MCF 10A (cell line): Measurements from ENCODE around the gene MTUS2. TPM values are rescaled to one million over a fixed set of nuclear protein-coding genes. Genes with fewer than 3 reads are reported as not detected.

Source experiments
- BruUV-seq: library from RNA; stranded (reverse); fragments of 400-500 nt; replicated peaks from 2 replicates; lab custom pipeline; 2021; lab: Mats Ljungman, UMichigan
- CTCF ChIA-PET: fragments of 300-600 bp; sonication (Branson Sonifier 250); formaldehyde crosslinking; extraction: SDS; loops from one replicate; lab custom pipeline; 2021; ENCODE audit warnings: antibody characterized with exemption, inconsistent platforms; lab: Yijun Ruan, JAX
- POLR2A ChIA-PET: fragments of 300-600, 350-650 bp; sonication (Branson Sonifier 250); formaldehyde crosslinking; extraction: SDS; loops from one replicate; lab custom pipeline; 2020; ENCODE audit warnings: antibody characterized with exemption, inconsistent platforms; lab: Yijun Ruan, JAX
- DNase-seq: peaks from one replicate; pipeline ENCODE4 v3.0.0-alpha.2; 2018; ENCODE audit not compliant: unreplicated experiment
- H3K27ac Mint-ChIP-seq: one replicate; pipeline ENCODE4 v1.8.0; 2022; ENCODE audit warnings: mild to moderate bottlenecking, low read depth, mixed read lengths; ENCODE audit not compliant: unreplicated experiment
- H3K27me3 Mint-ChIP-seq: one replicate; pipeline ENCODE4 v1.8.0; 2022; ENCODE audit warnings: mixed read lengths; ENCODE audit not compliant: insufficient read depth, unreplicated experiment
- H3K36me3 Mint-ChIP-seq: one replicate; pipeline ENCODE4 v1.8.0; 2022; ENCODE audit warnings: mild to moderate bottlenecking, moderate library complexity, mixed read lengths; ENCODE audit not compliant: insufficient read depth, unreplicated experiment
- H3K4me1 Mint-ChIP-seq: one replicate; pipeline ENCODE4 v1.8.0; 2022; ENCODE audit warnings: mixed read lengths; ENCODE audit not compliant: insufficient read depth, unreplicated experiment
- H3K4me3 Mint-ChIP-seq: one replicate; pipeline ENCODE4 v1.8.0; 2022; ENCODE audit warnings: mild to moderate bottlenecking, moderate library complexity, mixed read lengths; ENCODE audit not compliant: unreplicated experiment
- H3K9me3 Mint-ChIP-seq: one replicate; pipeline ENCODE4 v1.8.0; 2022; ENCODE audit warnings: mixed read lengths; ENCODE audit not compliant: unreplicated experiment
- intact Hi-C: fragments of 100-400 bp; cut with micrococcal nuclease; formaldehyde crosslinking; loops from 2 replicates; pipeline ENCODE4 v1.14.1; 2022
- total RNA-seq: library from RNA; stranded (reverse); gene quantifications from 2 replicates; pipeline ENCODE4 v1.2.3, GENCODE V29; 2022
- TF ChIP-seq, protein P1 (sequence below): fragments of 200-600 bp; IDR thresholded peaks from one replicate; pipeline ENCODE4 v1.8.0; 2022; ENCODE audit warnings: antibody characterized with exemption, mild to moderate bottlenecking; ENCODE audit not compliant: unreplicated experiment

Gene MTUS2
- total RNA-seq, 1 experiment from 2014 or later = not detected

DNA sequence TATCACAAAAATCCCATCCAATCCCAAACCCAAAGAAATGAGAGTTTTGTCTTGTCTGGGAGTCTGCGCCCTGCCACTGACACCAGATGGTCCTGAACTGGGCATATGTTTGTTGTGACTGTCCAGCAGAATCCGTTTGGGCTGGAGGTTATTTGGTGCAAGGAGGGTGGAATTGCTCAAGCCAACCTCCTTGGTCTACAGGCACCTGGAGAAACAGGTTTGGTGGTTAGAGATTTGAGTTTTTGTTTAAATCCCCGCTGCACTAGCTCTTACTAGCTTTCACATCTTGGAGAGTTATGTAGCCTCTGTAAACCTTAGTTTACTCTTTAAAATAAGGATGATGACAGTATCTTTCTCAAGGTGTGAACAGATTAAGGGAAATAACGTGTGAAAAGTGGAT lies 673.7 kb downstream of the MTUS2 start:
- TF ChIP-seq, protein P1, sequence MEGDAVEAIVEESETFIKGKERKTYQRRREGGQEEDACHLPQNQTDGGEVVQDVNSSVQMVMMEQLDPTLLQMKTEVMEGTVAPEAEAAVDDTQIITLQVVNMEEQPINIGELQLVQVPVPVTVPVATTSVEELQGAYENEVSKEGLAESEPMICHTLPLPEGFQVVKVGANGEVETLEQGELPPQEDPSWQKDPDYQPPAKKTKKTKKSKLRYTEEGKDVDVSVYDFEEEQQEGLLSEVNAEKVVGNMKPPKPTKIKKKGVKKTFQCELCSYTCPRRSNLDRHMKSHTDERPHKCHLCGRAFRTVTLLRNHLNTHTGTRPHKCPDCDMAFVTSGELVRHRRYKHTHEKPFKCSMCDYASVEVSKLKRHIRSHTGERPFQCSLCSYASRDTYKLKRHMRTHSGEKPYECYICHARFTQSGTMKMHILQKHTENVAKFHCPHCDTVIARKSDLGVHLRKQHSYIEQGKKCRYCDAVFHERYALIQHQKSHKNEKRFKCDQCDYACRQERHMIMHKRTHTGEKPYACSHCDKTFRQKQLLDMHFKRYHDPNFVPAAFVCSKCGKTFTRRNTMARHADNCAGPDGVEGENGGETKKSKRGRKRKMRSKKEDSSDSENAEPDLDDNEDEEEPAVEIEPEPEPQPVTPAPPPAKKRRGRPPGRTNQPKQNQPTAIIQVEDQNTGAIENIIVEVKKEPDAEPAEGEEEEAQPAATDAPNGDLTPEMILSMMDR = no peak
- H3K27ac Mint-ChIP-seq = no peak overlapping the region
- CTCF ChIA-PET = interaction anchor here (1.4 kb wide), 1 partner anchor 22 kb away, joined by 4 read pairs; no protein-coding TSS in a partner anchor
- H3K9me3 Mint-ChIP-seq = no peaks in the 10 kb centered on the region
- BruUV-seq = no TSS peak
- peaks cover 9% of the 10 kb centered on the region for H3K4me1 Mint-ChIP-seq
- POLR2A ChIA-PET = no interaction called here
- H3K27me3 Mint-ChIP-seq = peaks cover 15% of the 10 kb centered on the region
- H3K36me3 Mint-ChIP-seq = peaks cover 6% of the 10 kb centered on the region
- H3K4me3 Mint-ChIP-seq = no peak overlapping the region
- no peak for DNase-seq
- intact Hi-C loops = no loop called here

DNA sequence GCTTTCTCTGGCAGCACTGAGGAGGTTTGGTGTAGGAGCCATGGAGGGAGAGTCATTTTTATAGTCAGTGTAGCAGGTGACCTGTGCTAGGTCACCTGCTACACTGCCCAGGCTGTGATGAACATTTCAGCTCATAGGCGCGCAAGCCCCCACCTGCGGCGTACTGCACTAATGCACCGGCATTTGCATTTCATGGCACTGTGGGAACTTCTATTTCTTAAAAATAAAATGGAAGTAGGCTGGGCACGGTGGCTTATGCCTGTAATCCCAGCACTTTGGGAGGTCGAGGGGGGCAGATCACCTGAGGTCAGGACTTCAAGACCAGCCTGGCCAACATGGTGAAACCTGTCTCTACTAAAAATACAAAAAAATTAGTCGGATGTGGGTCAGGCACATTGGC lies 674.4 kb downstream of the MTUS2 start:
- TF ChIP-seq, protein P1 = no peak
- CTCF ChIA-PET = interaction anchor here (0.5 to 1.2 kb wide), 2 partner anchors 15 to 125 kb away, joined by 3 to 6 read pairs; no protein-coding TSS in a partner anchor
- no peak for DNase-seq
- peaks cover 6% of the 10 kb centered on the region for H3K36me3 Mint-ChIP-seq
- H3K27ac Mint-ChIP-seq = no peak overlapping the region
- H3K4me1 Mint-ChIP-seq = peaks cover 9% of the 10 kb centered on the region
- H3K9me3 Mint-ChIP-seq = no peaks in the 10 kb centered on the region
- intact Hi-C loops = no loop called here
- POLR2A ChIA-PET = no interaction called here
- peaks cover 15% of the 10 kb centered on the region for H3K27me3 Mint-ChIP-seq
- no peak overlapping the region for H3K4me3 Mint-ChIP-seq
- no TSS peak for BruUV-seq

DNA sequence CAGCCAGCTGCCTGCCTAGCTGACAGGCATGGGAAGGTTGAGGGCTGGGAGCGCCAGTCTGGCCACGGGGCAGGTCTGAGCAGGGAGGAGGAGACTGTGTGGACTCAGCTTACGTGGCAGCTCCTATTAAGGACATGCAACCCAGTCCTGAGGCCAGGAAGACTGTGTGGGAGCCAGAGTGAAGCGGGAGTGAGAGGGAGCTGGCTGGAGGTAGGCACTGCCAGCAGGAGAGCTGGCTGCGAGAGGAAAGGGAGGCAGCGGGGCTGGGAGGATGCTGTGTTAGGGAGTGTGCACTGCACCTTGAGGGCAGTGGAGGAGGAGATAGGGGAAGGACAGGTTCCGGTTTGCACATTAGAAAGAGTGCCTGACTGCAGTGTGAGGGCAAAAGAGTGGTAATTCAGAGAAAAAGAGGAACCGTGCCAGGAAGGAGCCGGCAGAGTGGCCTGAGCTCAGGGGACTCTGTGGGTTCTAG lies 676.1 kb downstream of the MTUS2 start:
- no peak overlapping the region for H3K27ac Mint-ChIP-seq
- H3K4me1 Mint-ChIP-seq = peaks cover 9% of the 10 kb centered on the region
- no peaks in the 10 kb centered on the region for H3K9me3 Mint-ChIP-seq
- ChIA-PET POLR2A (interaction anchor here (0.6 to 1.1 kb wide), 4 partner anchors 182 to 536 kb away, joined by 3 read pairs; no protein-coding TSS in a partner anchor), CTCF (interaction anchor here (1.0 to 4.2 kb wide), 6 partner anchors 12 to 616 kb away, joined by 3 to 48 read pairs (median 6); no protein-coding TSS in a partner anchor)
- peak; percentile 75 for DNase-seq
- intact Hi-C loops = no loop called here
- BruUV-seq = no TSS peak
- TF ChIP-seq, protein P1 = no peak
- H3K36me3 Mint-ChIP-seq = peaks cover 6% of the 10 kb centered on the region
- H3K27me3 Mint-ChIP-seq = peaks cover 15% of the 10 kb centered on the region
- H3K4me3 Mint-ChIP-seq = peak overlapping the region; percentile 20

DNA sequence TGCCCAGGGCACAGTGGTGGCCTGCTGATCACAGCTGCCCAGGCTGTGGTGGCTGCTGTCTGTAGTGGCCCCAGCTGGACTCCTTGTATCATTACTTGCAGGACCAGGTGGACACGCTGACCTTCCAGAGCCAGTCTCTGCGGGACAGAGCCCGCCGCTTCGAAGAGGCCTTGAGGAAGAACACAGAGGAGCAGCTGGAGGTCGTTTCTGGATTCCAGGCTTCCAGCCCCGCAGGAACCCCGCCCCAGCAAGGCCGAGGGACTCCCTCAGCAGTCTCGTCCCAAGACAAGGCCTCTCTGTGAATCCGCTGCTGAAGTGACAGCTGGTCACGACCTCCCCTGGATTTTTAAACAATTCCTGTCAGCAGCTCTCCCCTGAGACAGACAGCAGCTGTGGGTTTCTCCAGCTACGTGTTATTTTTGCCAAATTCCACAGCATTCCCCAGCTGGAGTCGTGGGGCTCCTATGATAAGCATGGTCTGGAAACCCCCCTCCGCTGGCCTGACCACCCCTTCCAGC lies 677.1 kb downstream of the MTUS2 start:
- CTCF ChIA-PET = interaction anchor here (1.1 to 4.2 kb wide), 5 partner anchors 11 to 59 kb away, joined by 3 to 48 read pairs (median 6); no protein-coding TSS in a partner anchor
- POLR2A ChIA-PET = interaction anchor here (0.6 kb wide), 1 partner anchor 181 kb away, joined by 3 read pairs; no protein-coding TSS in a partner anchor
- no peak overlapping the region for H3K27ac Mint-ChIP-seq
- TF ChIP-seq, protein P1 = no peak
- H3K36me3 Mint-ChIP-seq = peaks cover 6% of the 10 kb centered on the region
- H3K9me3 Mint-ChIP-seq = no peaks in the 10 kb centered on the region
- BruUV-seq = no TSS peak
- H3K4me3 Mint-ChIP-seq = no peak overlapping the region
- peaks cover 9% of the 10 kb centered on the region for H3K4me1 Mint-ChIP-seq
- intact Hi-C loops = no loop called here
- no peak for DNase-seq
- H3K27me3 Mint-ChIP-seq = peaks cover 15% of the 10 kb centered on the region
